IMR-90 (cell line): ENCODE measurements around the gene FGFR4. TPM values are rescaled to one million over a fixed set of nuclear protein-coding genes. Genes with fewer than 3 reads are reported as not detected.

Experiments used
- ATAC-seq: fragments of 200-7000 bp; cut with Tn5 transposase; 2 replicates; pipeline ENCODE4 v1.9.1; 2020; ENCODE audit warnings: low read depth, mild to moderate bottlenecking, moderate library complexity
- BruUV-seq: library from RNA; stranded (reverse); fragments of 400-500 nt; replicated peaks from 2 replicates; lab custom pipeline; 2021; lab: Mats Ljungman, UMichigan
- CTCF ChIA-PET: fragments of 300-600 bp; formaldehyde crosslinking; extraction: SDS; loops from one replicate; lab custom pipeline; 2021; ENCODE audit warnings: antibody characterized with exemption; lab: Yijun Ruan, JAX
- POLR2A ChIA-PET: fragments of 300-600 bp; sonication (Branson Sonifier 250); formaldehyde crosslinking; loops from one replicate; lab custom pipeline; 2022; ENCODE audit warnings: antibody characterized with exemption; ENCODE audit not compliant: unreplicated experiment; lab: Charles Lee
- DNase-seq: peaks from one replicate; pipeline ENCODE4 v3.0.0; 2013
- H2AFZ ChIP-seq: replicated peaks from 2 replicates; pipeline ENCODE3; 2013; ENCODE audit warnings: low read length, mild to moderate bottlenecking; ENCODE audit not compliant: poor library complexity
- H2AK5ac ChIP-seq: 2 replicates; pipeline ENCODE4 v1.6.1; 2013; ENCODE audit warnings: low read depth, low read length, inconsistent platforms
- H2AK9ac ChIP-seq: replicated peaks from 2 replicates; pipeline ENCODE3; 2013; ENCODE audit warnings: mild to moderate bottlenecking, low read depth, low read length, moderate library complexity; ENCODE audit not compliant: poor library complexity
- H2BK120ac ChIP-seq: 2 replicates; pipeline ENCODE4 v1.6.1; 2013; ENCODE audit warnings: low read depth, low read length, inconsistent platforms
- H2BK15ac ChIP-seq: 3 replicates; pipeline ENCODE4 v1.6.1; 2013; ENCODE audit warnings: low read depth, low read length, inconsistent platforms
- H2BK20ac ChIP-seq: 2 replicates; pipeline ENCODE4 v1.6.1; 2013; ENCODE audit warnings: low read depth, mild to moderate bottlenecking, inconsistent platforms, low read length, moderate library complexity
- H2BK5ac ChIP-seq: 2 replicates; pipeline ENCODE4 v1.6.1; 2013; ENCODE audit warnings: mild to moderate bottlenecking, low read depth, low read length, inconsistent platforms; ENCODE audit not compliant: poor library complexity, severe bottlenecking
- H3K14ac ChIP-seq: replicated peaks from 2 replicates; pipeline ENCODE4 v1.6.1; 2013; ENCODE audit warnings: low read depth, low read length, inconsistent platforms
- H3K18ac ChIP-seq: 2 replicates; pipeline ENCODE4 v1.6.1; 2013; ENCODE audit warnings: low read depth, low read length, control low read depth
- H3K23ac ChIP-seq: 2 replicates; pipeline ENCODE4 v1.6.1; 2013; ENCODE audit warnings: low read depth, low read length, inconsistent platforms
- H3K27ac ChIP-seq: 2 replicates; pipeline ENCODE4 v1.5.1; 2013; ENCODE audit warnings: mild to moderate bottlenecking, control low read depth, low read length; ENCODE audit not compliant: insufficient read depth
- H3K27me3 ChIP-seq: 2 replicates; pipeline ENCODE4 v1.6.1; 2013; ENCODE audit warnings: low read length; ENCODE audit not compliant: control insufficient read depth, insufficient read depth
- H3K36me3 ChIP-seq: 2 replicates; pipeline ENCODE4 v1.6.1; 2013; ENCODE audit warnings: low read length, mixed read lengths; ENCODE audit not compliant: control insufficient read depth, insufficient read depth
- H3K4ac ChIP-seq: 2 replicates; pipeline ENCODE4 v1.6.1; 2013; ENCODE audit warnings: low read depth, low read length, inconsistent platforms
- H3K4me1 ChIP-seq: 2 replicates; pipeline ENCODE4 v1.6.1; 2013; ENCODE audit warnings: low read length, mixed read lengths; ENCODE audit not compliant: control insufficient read depth, insufficient read depth
- H3K4me2 ChIP-seq: 2 replicates; pipeline ENCODE4 v1.6.1; 2013; ENCODE audit warnings: low read depth, mild to moderate bottlenecking, control low read depth, low read length, moderate library complexity
- H3K4me3 ChIP-seq: 2 replicates; pipeline ENCODE4 v1.5.1; 2013; ENCODE audit warnings: low read depth, mild to moderate bottlenecking, control low read depth, low read length, moderate library complexity; ENCODE audit not compliant: insufficient read depth
- H3K56ac ChIP-seq: 2 replicates; pipeline ENCODE4 v1.6.1; 2013; ENCODE audit warnings: low read length, inconsistent platforms; ENCODE audit not compliant: insufficient read depth; ENCODE audit errors: extremely low read depth
- H3K79me1 ChIP-seq, 2 experiments: 2 replicates each; pipeline ENCODE4 v1.6.1; 2013; ENCODE audit warnings: low read length in 2 of 2, inconsistent platforms in 1 of 2, low read depth in 1 of 2
- H3K9ac ChIP-seq: 2 replicates; pipeline ENCODE4 v1.6.1; 2013; ENCODE audit warnings: low read depth, low read length, control low read depth
- H3K9me1 ChIP-seq: 2 replicates; pipeline ENCODE4 v1.6.1; 2013; ENCODE audit warnings: low read length, inconsistent platforms; ENCODE audit not compliant: insufficient read depth
- H3K9me3 ChIP-seq: 2 replicates; pipeline ENCODE4 v1.6.1; 2013; ENCODE audit warnings: low read length; ENCODE audit not compliant: control insufficient read depth, insufficient read depth
- H4K20me1 ChIP-seq: 2 replicates; pipeline ENCODE4 v1.6.1; 2013; ENCODE audit warnings: low read length, inconsistent platforms; ENCODE audit not compliant: insufficient read depth
- H4K5ac ChIP-seq: 2 replicates; pipeline ENCODE4 v1.6.1; 2013; ENCODE audit warnings: mild to moderate bottlenecking, low read depth, low read length, control low read depth
- H4K8ac ChIP-seq, 2 experiments: 2 replicates each; pipeline ENCODE4 v1.6.1; 2013; ENCODE audit warnings: low read depth in 2 of 2, low read length in 2 of 2, control low read depth in 1 of 2, inconsistent platforms in 1 of 2
- H4K91ac ChIP-seq: 2 replicates; pipeline ENCODE4 v1.6.1; 2013; ENCODE audit warnings: low read depth, low read length, inconsistent platforms; ENCODE audit not compliant: insufficient read depth
- BHLHE40 ChIP-seq: fragments of 150-350 bp; IDR thresholded peaks from 2 replicates; pipeline ENCODE4 v1.6.1; 2016; ENCODE audit warnings: mild to moderate bottlenecking, low read depth, low read length
- CEBPB ChIP-seq: IDR thresholded peaks from 2 replicates; pipeline ENCODE4 v1.6.1; 2012; ENCODE audit warnings: low read depth, low read length, improper control_type of control experiment
- CHD1 ChIP-seq: IDR thresholded peaks from 2 replicates; pipeline ENCODE4 v1.6.1; 2012; ENCODE audit warnings: low read depth, low read length, improper control_type of control experiment
- CTCF ChIP-seq: conservative IDR thresholded peaks from 2 replicates; pipeline ENCODE4 v1.5.1; 2012; ENCODE audit warnings: mild to moderate bottlenecking, low read depth, low read length, improper control_type of control experiment
- ELK1 ChIP-seq: fragments of 150-350 bp; IDR thresholded peaks from 2 replicates; pipeline ENCODE4 v1.6.1; 2016; ENCODE audit warnings: low read depth, mild to moderate bottlenecking, low read length, moderate library complexity, borderline replicate concordance
- FOS ChIP-seq: fragments of 150-350 bp; IDR thresholded peaks from 2 replicates; pipeline ENCODE4 v1.6.1; 2016; ENCODE audit warnings: low read depth, low read length
- MAFK ChIP-seq: IDR thresholded peaks from 2 replicates; pipeline ENCODE4 v1.6.1; 2012; ENCODE audit warnings: low read depth, low read length, improper control_type of control experiment
- MAZ ChIP-seq: IDR thresholded peaks from 2 replicates; pipeline ENCODE4 v1.6.1; 2012; ENCODE audit warnings: low read depth, mild to moderate bottlenecking, low read length, improper control_type of control experiment, moderate library complexity, borderline replicate concordance
- MXI1 ChIP-seq: IDR thresholded peaks from 2 replicates; pipeline ENCODE4 v1.6.1; 2012; ENCODE audit warnings: low read depth, mild to moderate bottlenecking, low read length, moderate library complexity, borderline replicate concordance
- NFE2L2 ChIP-seq: fragments of 150-350 bp; IDR thresholded peaks from 2 replicates; pipeline ENCODE4 v1.6.1; 2016; ENCODE audit warnings: low read depth, mild to moderate bottlenecking, low read length
- POLR2A ChIP-seq: IDR thresholded peaks from 2 replicates; pipeline ENCODE4 v1.6.1; 2012; ENCODE audit warnings: mild to moderate bottlenecking, low read depth, low read length
- RAD21 ChIP-seq: IDR thresholded peaks from 2 replicates; pipeline ENCODE4 v1.6.1; 2012; ENCODE audit warnings: low read length, improper control_type of control experiment
- RCOR1 ChIP-seq: IDR thresholded peaks from 2 replicates; pipeline ENCODE4 v1.6.1; 2012; ENCODE audit warnings: mild to moderate bottlenecking, low read length, improper control_type of control experiment; ENCODE audit not compliant: insufficient replicate concordance
- RFX5 ChIP-seq: IDR thresholded peaks from 2 replicates; pipeline ENCODE4 v1.8.0; 2012; ENCODE audit warnings: low read depth, mild to moderate bottlenecking, low read length, moderate library complexity
- SMC3 ChIP-seq: fragments of 150-350 bp; IDR thresholded peaks from 2 replicates; pipeline ENCODE4 v1.6.1; 2016; ENCODE audit warnings: low read depth, mild to moderate bottlenecking, antibody characterized with exemption, low read length, moderate library complexity
- USF2 ChIP-seq: fragments of 150-350 bp; IDR thresholded peaks from 2 replicates; pipeline ENCODE4 v1.6.1; 2017; ENCODE audit warnings: mild to moderate bottlenecking, antibody characterized with exemption, low read length, low read depth
- WGBS, 2 experiments: methylation state at CpG; one replicate each; pipeline versions ENCODE4 v1.1.5 to v1.1.7; 2013; ENCODE audit warnings: missing lambda C conversion rate in 2 of 2; ENCODE audit not compliant: insufficient read length in 1 of 2; ENCODE audit errors: extremely low coverage in 2 of 2; 5-methylcytosine and 5-hydroxymethylcytosine counted together
- dilution Hi-C: fragments of 300-500 bp; cut with HindIII; formaldehyde crosslinking; loops from one replicate; pipeline ENCODE4 v1.14.3; 2018; ENCODE audit warnings: low sequenced_read_pairs; ENCODE audit not compliant: unreplicated experiment
- in situ Hi-C: fragments of 300-500 bp; cut with MboI; formaldehyde crosslinking; loops from 3 replicates; pipeline ENCODE4 v1.14.3; 2019; ENCODE audit warnings: low sequenced_read_pairs, inconsistent platforms, mixed read lengths
- intact Hi-C: fragments of 100-400 bp; cut with micrococcal nuclease; formaldehyde crosslinking; loops from 2 replicates; pipeline ENCODE4 v1.10.0; 2022
- polyA plus RNA-seq, 3 experiments: library from polyadenylated mRNA; depleted of rRNA; stranded (reverse); fragments of >200 nt; gene quantifications; 2 replicates each; pipeline ENCODE4 v1.2.3, GENCODE V29; 2012; ENCODE audit warnings: low replicate concordance in 1 of 3
- total RNA-seq: library from RNA; depleted of rRNA; stranded (reverse); fragments of >200 nt; gene quantifications from 2 replicates; pipeline ENCODE4 v1.2.3, GENCODE V29; 2012

Gene FGFR4
- total and polyA plus RNA-seq, 2 of the 4 experiments (the other 2 are of a cell fraction), result 0.90 to 2.4 TPM

- no peak overlapping the region for H4K8ac ChIP-seq
- no peak overlapping the region for H2AK5ac ChIP-seq
- H3K4me2 ChIP-seq, result no peak overlapping the region
- no peak overlapping the region for H2BK5ac ChIP-seq
- H3K4me1 ChIP-seq, result peaks cover 2% of the 10 kb centered on the region
- H3K18ac ChIP-seq, result no peak overlapping the region
- peaks cover 8 to 9% of the 10 kb centered on the region in 2 experiments; a peak in 3 of 4 replicates for H3K79me1 ChIP-seq
- no peak overlapping the region for H2BK20ac ChIP-seq
- H3K36me3 ChIP-seq, result peaks cover 34% of the 10 kb centered on the region
- H3K27me3 ChIP-seq, result no peaks in the 10 kb centered on the region
- no peak for ATAC-seq
- H3K9ac ChIP-seq, result no peak overlapping the region
- H3K9me3 ChIP-seq, result no peaks in the 10 kb centered on the region
- WGBS, 2 experiments, result 100% methylated on average over 1 of the region's 4 CpGs; no CpG with 5 or more reads in 1 of the 2 experiments
- TF ChIP-seq RFX5, result no peak
- no peak for TF ChIP-seq NFE2L2
- TF ChIP-seq MAZ, result no peak
- no peak for TF ChIP-seq SMC3
- TF ChIP-seq FOS, result no peak
- TF ChIP-seq RCOR1, result no peak
- no peak for TF ChIP-seq MXI1
- no peak for TF ChIP-seq RAD21
- no peak for TF ChIP-seq ELK1
- no peak for TF ChIP-seq BHLHE40
- no peak for TF ChIP-seq USF2
- no peak for TF ChIP-seq CTCF
- no peak for TF ChIP-seq CHD1
- no peak for TF ChIP-seq CEBPB
- TF ChIP-seq MAFK, result no peak
- TF ChIP-seq POLR2A, result no peak
- no peak overlapping the region for H4K91ac ChIP-seq
- H3K27ac ChIP-seq, result no peak overlapping the region
- intact Hi-C loops (no loop called here), dilution Hi-C loops (no loop called here), in situ Hi-C loops (no loop called here)
- no peak overlapping the region for H2BK15ac ChIP-seq
- no TSS peak for BruUV-seq
- H3K4me3 ChIP-seq, result no peak overlapping the region
- peaks cover 5% of the 10 kb centered on the region for H3K9me1 ChIP-seq
- H3K23ac ChIP-seq, result no peak overlapping the region
- ChIA-PET CTCF (no interaction called here), POLR2A (no interaction called here)
- H2BK120ac ChIP-seq, result no peak overlapping the region
- no peak overlapping the region for H3K4ac ChIP-seq
- H4K5ac ChIP-seq, result no peak overlapping the region
- no peak overlapping the region for H3K14ac ChIP-seq
- no peak overlapping the region for H2AK9ac ChIP-seq
- H3K56ac ChIP-seq, result no peak overlapping the region
- no peak overlapping the region for H2AFZ ChIP-seq
- DNase-seq, result no peak
- H4K20me1 ChIP-seq, result no peaks in the 10 kb centered on the region; the same call in 1 of the 2 replicates
These were observed 41.1 kb upstream of the FGFR4 start for GRCh38 chr5:177045631-177046030.
